NCI-H1417 (cell line): ENCODE data around the gene SMC6.

Experiments used
- DNase-seq, 3 experiments: peaks; one replicate each; lab custom pipeline; 2025; lab: John Stamatoyannopoulos, UW

The SMC6 gene

DNA sequence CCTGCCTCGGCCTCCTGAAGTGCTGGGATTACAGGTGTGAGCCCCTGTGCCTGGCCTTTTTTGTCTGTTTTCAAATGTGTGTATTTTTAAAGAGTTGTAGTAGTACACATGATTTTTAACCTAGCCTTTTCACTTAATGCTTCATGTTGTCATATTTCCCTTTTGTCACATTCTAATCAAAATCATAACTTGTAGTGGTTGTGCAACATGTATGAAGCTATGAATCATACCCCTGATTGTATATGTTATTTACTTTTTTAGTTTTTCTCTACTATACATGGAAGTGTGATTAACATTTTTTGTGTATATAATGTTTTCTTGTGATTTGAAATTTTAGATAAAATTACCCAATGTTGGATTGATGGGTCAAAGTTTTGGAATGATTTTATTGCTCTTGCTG lies 8.8 kb upstream of the SMC6 start:
- no peak for DNase-seq

GRCh38 chr2:17759805-17760204 lies 6.2 kb upstream of the SMC6 start:
- DNase-seq: no peak

DNA sequence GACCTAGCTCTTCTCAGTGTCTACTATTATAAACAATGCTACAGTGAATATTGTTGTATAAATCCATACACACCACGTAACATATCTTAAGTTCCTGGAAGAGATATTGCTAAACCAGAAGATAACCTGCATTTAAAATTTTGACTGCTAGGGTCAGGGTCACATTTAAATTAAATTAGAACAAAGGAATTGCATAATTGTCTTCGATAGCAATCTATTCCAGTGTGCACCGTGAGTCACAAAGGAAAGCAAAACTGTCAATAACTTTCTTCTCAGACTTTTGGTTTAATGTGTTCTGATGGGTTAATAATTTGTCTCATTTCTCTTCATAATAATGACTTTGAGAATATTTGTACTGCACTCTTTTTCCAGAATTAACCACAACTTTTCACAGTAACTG lies 4.5 kb upstream of the SMC6 start:
- no peak for DNase-seq

DNA sequence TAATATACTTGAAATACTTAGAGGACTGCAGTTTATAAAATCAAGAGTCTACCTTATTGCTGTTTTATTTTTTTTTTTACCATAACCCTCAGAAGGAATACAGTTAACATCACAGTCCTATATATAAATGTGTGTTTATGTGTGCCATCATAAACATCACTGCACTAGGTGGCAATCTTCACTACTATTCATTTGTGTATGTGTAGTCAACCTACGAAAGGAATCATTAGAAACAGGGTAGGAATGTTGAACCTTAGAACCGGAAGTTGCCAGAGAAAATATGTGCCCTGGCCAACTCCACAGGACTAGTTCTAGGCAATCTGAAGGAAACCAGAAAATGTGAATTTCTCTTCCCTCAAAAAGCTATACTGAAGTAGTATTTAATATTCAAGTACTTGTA lies 3.7 kb upstream of the SMC6 start:
- no peak for DNase-seq

DNA sequence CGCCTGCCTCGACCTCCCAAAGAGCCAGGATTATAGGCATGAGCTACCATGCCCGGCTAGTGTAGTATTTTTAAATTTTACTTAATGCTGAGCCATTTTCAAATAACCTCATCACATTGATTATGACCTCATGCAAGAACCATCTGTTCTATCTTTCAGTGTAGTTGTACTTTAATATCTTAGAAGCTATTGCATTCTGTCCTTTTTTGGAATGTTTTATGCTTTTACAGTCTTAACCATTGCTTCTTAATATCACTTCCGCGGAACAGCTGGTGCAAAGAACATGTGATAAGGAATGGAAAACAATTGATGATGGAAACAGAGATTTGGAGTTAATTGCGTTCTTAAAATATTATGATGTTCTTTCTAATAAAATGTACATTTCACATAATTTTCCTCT lies 3.1 kb upstream of the SMC6 start:
- no peak for DNase-seq

GRCh38 chr2:17754773-17755425 lies 1.3 kb upstream of the SMC6 start:
- peak in 2 of 3 experiments; percentile 19 to 46 for DNase-seq

DNA sequence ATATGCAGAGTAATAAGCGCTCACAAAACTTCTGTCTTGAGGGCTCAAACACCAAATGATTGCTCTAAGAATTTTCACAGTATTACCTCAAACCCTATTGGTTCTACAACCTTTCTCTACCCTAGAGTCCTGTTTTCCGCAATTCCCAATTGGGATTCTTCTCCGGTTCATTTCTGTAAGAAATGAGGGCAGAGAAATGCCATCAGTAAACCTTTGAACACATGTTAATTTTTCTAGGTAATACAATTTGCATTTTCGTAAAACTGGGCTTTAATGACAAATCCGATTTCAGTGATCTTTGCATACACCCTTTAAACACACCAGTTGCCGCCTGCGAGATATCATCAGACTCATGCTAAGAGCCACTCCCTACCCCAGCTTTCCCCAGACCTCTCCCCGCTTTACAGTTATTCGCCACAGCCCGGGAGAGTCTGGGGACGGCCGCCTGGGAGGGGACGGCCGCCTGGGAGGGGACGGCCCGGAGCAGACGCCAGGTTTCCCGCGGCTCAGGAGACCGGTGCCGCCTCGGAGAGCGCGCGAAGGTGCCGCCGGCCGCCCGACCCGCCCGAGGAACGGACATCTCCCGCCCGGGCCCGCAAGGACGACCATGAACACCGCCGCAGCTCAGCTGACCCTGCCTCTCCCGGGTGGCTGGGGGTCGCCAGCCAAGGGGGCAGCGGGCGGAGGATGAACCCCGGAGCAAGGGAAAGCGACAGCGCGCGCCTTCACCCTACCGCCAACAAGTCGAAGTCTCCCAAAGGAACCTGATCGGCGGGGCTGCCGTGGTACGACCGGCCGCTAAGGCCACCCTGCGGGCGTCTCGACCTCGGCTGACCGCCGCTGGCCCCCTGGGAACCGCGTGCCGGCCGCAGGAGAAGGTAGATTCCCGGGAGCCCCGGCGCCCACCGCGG lies 463 bp downstream of the SMC6 start:
- DNase-seq: peak; percentile 55 to 84 (median 79)

DNA sequence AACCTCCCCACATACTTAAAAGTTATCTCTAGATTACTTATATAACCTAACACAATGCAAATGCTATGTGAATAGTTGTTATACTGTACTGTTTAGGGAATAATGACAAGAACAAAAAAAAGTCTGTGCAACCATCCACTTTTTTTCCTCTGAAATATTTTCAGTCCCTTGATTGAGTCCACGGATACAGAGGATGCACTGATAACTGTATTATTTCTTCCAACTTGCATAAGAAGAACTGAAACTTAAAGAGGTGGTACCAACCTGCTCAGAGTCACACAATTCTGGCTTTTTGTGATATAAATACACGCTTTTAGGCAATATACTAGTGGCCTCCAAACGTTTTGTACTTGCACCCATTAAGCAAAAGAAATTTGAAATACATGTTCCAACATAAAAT lies 1.4 kb downstream of the SMC6 start:
- no peak for DNase-seq

- no peak for DNase-seq
Measured at GRCh38 chr2:17749753-17750438, 3.7 kb downstream of the SMC6 start.

DNA sequence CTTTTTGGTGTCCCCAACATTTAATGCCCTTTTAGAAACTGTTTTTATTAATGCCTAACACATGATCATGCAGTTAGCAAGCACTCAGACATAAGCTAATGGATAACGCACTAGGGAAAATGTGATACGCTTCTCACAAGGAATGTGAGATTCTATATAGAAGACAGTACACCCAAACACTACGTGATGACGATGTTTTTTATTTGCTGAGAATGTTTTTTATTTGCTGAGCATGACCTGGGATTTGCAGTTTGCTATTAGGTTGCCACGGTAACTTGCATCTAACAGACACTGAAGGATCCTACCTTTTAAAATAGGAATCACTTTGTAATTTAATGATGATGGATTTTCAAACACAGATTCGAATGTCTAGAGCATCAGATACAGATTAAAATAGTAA lies 4.9 kb downstream of the SMC6 start:
- peak in 1 of 3 experiments; percentile 58 for DNase-seq

DNA sequence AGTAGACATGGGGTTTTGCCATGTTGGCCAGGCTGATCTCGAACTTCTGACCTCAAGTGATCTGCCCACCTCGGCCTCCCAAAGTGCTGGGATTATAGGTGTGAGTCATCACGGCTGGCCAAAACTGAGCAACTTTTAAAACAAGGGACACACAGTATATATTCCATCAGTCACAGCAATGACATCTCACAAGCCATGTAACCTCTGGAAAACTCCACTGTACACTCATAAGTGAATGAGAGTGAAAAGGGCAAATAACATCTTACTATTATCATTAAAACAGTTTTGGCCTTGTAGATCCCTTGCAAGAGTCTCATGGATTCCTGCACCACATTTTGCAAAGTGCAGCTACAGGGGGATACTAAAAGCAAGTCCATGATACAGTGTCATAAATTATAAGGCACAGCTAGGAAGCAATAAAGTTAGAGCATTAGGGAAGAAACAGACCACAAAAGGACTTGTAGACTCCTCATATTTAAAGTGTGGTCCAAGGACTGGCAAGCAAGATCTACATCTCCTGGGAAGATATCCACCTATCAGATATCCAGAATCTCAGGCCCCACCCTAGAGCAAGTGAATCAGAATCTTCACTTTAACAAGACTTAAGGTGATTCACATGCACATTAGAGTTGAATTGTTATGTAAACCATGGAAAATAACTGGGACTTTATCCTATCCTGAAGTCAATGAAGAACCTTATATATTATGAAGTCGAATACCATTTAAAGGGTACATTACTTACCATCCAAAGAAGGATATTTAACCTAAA lies 5.7 kb downstream of the SMC6 start:
- no peak for DNase-seq

GRCh38 chr2:17740203-17740602 lies 13.4 kb downstream of the SMC6 start:
- DNase-seq: no peak

DNA sequence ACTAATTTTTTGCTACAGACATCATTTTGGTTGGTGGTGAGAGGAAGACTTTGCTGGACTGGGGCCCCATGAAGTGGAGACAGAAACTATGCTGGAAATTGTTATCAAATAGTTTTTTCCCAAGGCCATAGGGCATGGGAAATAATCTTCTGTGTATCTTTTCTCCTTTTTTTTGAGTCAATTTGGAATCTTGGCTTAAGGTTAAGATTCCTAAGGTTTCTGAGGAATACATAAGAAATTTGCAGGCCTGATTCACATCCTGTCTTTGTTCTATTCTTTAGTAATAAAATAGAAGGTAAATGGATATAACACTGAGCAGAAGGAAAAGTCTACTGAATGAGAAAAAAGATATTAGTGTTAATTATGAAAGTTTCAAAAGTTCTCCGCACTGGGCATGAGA lies 16.6 kb downstream of the SMC6 start:
- DNase-seq: no peak

DNA sequence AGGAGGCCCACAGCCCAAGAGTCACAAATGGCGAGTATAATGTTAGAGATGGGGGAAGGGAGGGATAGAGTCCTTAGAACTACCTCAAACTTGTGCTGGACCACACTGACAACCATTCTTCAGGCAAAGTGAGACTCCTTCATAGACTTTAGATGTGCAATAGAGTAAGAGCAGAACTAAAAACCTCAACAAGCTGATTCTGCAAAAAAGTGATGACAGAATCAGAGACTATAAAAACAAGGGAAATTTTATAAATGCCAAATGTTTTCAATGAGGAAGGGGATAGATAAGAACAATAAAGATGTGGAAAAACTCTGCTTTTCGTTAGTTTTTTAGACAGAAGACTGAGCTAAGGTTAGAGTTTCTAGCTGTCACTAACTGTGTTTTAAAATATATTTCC lies 17.7 kb downstream of the SMC6 start:
- DNase-seq: no peak

DNA sequence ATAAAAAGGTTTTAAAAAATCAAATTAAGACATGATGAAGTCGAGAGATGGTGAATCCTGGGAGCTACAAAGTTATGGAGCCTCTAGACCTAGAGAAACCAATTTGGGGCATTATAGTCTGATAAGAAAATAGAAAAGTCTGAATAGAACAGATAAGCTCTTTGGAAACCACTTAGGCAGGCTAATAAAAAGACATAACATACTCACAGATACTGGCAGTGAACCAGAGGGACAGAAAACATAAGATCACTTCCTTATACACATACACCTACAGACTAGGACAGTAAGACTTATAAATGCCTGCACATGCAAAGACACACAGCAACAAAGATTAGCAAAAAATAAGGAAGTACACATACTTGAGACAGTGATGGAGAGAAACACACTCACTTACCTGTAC lies 20.0 kb downstream of the SMC6 start:
- no peak for DNase-seq

- no peak for DNase-seq
Measured at GRCh38 chr2:17729880-17730279, 23.7 kb downstream of the SMC6 start.

- DNase-seq: no peak
Measured at GRCh38 chr2:17728210-17728609, 25.4 kb downstream of the SMC6 start.

DNA sequence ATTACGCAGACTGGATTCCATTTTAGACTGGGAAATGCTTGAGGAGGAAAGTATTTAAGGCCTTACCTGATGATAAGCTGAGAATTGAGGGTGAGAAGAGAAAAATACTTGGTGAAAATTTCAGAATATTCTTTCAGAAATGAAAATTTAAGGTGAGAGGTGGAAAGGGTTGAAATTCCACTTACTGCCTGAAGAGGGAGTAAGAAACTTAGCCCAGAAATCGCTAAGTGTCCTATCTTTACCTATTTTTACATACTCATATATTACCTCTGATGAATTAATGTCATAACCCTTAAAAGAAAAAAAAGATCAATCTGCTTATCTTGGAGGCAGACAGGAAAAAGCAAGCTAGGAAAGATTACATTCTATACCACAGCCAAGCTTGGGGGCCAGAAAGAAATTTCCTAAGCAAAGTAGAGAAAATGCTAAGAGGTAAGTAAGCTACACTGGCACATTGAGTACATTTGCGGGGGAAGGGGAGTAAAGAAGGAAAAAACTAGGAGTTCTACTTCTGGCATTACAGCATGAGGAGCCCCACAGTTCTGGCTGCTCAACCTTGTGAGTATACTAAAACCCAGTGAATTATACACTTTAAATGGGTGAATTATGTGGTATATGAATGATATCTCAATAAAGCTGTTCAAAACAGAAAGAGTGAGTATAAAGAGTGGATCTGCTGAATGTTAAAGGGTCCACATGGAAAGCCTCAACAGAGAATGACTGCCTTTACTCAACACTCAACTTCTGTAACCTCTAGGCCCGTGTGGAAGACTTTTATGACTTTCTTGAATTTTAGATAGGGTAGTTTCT lies 33.8 kb downstream of the SMC6 start:
- peak in 2 of 3 experiments; percentile 14 to 24 for DNase-seq

DNA sequence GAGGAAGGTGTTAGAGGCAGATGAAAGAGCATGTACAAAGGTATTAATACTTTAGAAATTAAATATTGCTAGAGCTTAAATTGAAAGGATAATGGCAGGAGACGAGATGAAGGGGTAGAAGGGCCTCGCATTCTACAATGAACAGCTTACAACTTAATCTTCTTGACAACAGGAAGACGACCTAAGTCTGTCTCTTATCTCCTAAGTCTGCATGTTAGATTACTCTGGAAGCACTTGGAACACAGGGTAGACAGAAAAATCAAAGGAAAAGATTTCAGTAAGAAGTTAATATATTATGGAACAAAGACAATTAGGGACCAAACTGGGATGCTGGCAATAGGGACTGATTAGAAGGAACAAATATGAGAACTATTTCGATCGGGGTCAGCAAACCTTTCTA lies 34.9 kb downstream of the SMC6 start:
- DNase-seq: no peak

DNA sequence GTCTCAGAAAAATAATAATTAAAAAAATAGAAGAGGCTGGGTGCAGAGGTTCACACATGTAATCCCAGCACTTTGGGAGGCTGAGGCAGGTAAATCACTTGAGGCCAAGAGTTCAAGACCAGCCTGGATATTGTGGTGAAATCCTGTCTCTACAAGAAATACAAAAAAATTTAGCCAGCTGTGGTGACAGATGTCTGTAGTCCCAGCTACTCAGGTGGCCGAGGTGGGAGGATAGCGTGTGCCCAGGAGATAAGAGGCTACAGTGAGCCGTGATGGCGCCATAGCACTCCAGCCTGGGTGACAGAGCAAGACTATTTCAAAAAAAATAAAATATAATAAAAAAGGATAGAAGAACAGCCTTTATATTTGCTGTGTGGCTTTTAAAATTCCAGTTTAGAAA lies 35.9 kb downstream of the SMC6 start:
- DNase-seq: no peak

- DNase-seq: no peak
Measured at GRCh38 chr2:17713291-17713690, 40.3 kb downstream of the SMC6 start.
